ENCODE data around the gene ACKR2.

DNA sequence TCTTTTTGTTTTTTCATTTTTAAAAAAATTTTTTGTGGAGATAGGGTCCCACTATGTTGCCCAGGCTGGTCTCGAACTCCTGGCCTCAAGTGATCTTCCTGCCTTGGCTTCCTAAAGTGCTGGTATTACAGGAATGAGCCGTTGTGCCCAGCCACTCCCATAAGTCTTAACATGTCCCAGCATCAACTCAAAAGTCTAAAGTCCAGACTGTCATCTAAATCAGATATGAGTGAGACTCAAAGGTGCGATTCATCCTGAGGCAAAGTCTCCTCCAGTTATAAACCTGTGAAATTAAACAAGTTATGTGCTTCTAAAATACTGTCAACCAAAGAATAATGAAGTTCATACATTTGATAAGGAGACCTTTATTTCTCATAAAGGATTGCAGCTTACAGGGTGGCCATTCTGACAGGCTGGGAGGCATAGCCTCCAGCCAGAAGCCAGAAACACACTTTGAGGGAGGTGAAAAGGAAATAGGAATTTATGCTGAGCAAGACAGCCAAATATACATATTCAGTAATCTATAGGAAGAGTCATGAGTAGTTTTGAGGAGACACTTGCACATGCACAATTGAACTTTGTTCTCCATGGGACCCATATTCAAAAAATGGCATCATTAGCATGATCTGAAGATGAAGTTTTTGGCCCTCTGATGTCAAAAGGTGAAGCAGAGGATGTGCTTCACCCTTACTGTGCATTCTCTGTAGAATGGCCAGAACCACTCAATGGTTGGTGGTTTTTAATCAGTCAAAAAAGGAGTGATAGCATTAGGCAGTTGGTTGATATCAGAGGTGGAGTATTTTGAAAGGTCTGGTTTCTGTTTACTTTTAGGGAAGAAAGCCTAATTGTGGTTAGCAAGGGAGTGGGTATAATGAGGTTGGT is 85.7 kb downstream of the ACKR2 start:
- TF ChIP-seq, protein P1, sequence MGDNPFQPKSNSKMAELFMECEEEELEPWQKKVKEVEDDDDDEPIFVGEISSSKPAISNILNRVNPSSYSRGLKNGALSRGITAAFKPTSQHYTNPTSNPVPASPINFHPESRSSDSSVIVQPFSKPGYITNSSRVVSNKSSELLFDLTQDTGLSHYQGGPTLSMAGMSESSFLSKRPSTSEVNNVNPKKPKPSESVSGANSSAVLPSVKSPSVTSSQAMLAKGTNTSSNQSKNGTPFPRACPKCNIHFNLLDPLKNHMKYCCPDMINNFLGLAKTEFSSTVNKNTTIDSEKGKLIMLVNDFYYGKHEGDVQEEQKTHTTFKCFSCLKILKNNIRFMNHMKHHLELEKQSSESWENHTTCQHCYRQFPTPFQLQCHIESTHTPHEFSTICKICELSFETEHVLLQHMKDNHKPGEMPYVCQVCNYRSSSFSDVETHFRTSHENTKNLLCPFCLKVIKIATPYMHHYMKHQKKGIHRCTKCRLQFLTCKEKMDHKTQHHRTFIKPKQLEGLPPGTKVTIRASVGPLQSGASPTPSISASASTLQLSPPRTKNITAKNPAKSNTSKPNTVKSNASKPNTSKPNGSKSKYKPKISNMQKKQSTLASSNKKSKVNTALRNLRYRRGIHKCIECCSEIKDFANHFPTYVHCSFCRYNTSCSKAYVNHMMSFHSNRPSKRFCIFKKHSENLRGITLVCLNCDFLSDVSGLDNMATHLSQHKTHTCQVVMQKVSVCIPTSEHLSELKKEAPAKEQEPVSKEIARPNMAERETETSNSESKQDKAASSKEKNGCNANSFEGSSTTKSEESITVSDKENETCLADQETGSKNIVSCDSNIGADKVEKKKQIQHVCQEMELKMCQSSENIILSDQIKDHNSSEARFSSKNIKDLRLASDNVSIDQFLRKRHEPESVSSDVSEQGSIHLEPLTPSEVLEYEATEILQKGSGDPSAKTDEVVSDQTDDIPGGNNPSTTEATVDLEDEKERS (CRISPR knock-in tag; IDR thresholded peaks at IDR 0.05): no peak
- TF ChIP-seq EZH2 (conservative IDR thresholded peaks at IDR 0.05; ENCODE audit: low read depth, low read length): no peak
- no peak for TF ChIP-seq NCOA1 (CRISPR knock-in tag; IDR thresholded peaks at IDR 0.05)
